Coronary artery (tissue), 2 donors: ENCODE results near the gene MAPK1.
A peak's percentile ranks its signal among the peaks of the same experiment; 100 is the strongest.
"Not testable (repeated sequence)": the region's sequence is repeated elsewhere in the genome, so short reads cannot be mapped to it uniquely, and the experiment has no call there.

Experiments
- DNase-seq: peaks from one replicate; pipeline ENCODE4 v3.0.0-alpha.2; 2017; ENCODE audit warnings: low spot score
- H3K27ac ChIP-seq, 2 donors: fragments of 200-600 bp; sonication (generic); one replicate each; pipeline ENCODE4 v1.5.1; 2016 to 2019
- H3K4me3 ChIP-seq: fragments of 200-600 bp; sonication (generic); 2 replicates; pipeline ENCODE4 v1.5.1; 2016; ENCODE audit warnings: mild to moderate bottlenecking, moderate library complexity
- TF ChIP-seq, protein P1 (sequence below): fragments of 200-600 bp; sonication (generic); IDR thresholded peaks from one replicate; pipeline ENCODE4 v1.5.1; 2019; ENCODE audit warnings: antibody characterized with exemption

Gene MAPK1

DNA sequence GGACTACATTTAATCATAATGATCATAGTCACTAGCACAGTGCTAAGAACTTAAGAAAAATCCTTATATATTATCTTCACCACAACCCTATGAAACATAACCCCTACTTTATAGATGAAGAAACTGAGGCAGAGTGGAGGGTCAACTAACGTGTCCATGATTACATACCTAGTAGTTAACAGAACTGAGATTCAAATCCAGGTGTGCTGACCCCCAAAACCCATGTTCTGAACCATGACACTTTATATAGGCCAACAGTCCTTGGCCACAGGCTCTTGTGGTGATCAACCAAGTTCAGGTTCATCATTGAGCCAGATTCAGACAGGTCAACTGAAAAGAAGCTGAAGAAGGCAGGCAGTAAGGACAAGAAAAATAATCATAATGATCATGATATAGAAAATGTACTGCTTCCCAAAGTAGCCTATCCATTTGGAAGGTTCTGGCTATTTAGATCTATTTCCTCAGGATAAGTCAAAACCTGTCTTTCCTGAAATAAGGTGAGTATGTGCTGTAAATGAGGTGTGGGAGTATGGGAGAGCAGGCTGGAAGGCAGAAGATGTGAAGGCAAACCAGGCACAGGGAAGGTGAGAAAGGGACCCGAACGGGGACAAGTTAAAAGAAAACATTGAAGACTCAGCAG is 39.7 kb downstream of the MAPK1 start:
- H3K27ac ChIP-seq, result no peak overlapping the region
- no peak for DNase-seq
- TF ChIP-seq, protein P1, sequence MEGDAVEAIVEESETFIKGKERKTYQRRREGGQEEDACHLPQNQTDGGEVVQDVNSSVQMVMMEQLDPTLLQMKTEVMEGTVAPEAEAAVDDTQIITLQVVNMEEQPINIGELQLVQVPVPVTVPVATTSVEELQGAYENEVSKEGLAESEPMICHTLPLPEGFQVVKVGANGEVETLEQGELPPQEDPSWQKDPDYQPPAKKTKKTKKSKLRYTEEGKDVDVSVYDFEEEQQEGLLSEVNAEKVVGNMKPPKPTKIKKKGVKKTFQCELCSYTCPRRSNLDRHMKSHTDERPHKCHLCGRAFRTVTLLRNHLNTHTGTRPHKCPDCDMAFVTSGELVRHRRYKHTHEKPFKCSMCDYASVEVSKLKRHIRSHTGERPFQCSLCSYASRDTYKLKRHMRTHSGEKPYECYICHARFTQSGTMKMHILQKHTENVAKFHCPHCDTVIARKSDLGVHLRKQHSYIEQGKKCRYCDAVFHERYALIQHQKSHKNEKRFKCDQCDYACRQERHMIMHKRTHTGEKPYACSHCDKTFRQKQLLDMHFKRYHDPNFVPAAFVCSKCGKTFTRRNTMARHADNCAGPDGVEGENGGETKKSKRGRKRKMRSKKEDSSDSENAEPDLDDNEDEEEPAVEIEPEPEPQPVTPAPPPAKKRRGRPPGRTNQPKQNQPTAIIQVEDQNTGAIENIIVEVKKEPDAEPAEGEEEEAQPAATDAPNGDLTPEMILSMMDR, result no peak
- H3K4me3 ChIP-seq, result no peak overlapping the region

DNA sequence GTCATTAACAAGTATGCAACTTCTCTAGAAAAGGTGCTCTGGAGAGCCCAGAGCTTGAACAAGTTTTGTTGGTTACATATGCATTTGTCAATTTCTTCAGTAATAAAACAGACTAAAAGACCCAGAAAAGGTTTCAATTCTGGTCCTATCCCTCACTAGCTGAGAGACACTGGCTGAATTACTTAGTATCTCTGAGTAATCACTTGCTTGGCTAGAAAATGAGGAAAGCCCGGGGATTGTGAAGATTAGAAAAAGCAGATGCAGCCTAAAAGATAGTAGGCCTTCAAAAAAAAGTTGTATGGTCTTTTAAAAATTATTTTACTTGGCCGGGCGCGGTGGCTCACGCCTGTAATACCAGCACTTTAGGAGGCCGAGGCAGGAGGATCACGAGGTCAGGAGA is 41.2 kb downstream of the MAPK1 start:
- DNase-seq, result no peak
- no peak overlapping the region for H3K27ac ChIP-seq
- no peak overlapping the region for H3K4me3 ChIP-seq
- TF ChIP-seq, protein P1, result no peak

DNA sequence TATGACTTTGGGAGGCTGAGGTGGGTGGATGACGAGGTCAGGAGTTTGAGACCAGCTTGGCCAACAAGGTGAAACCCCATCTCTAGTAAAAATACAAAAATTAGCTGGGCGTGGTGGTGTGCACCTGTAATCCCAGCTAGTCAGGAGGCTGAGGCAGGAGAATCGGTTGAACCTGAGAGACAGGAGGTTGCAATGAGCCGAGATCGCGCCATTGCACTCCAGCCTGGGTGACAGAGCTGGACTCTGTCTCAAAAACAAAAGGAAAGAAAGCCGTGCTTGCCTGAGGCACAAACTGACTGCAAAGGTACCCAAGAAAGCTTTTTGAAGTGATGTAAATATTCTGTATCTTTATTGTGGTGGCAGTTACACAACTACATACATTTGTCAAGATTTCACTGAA is 42.5 kb downstream of the MAPK1 start:
- not testable (repeated sequence) for H3K4me3 ChIP-seq, DNase-seq, H3K27ac ChIP-seq

DNA sequence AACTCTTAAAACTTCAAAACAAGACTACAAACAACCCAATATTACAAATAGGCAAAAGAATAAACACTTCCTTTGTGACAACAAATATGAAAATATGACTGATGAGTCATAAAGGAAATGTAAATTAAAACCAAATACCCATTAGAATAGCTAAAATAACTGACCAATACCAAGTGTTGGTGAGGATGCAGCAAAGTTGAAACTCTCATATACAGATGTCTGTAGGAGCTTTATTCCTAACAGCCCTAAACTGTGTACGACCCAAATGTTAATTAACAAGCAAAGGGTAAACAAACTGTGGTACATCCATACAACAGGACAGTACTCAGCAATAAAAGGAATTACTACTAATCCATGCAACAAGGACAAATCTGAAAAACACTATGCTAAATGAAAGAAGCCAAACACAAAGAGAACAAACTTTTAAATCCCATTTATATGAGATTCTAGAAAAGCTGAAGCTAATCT is 43.0 kb downstream of the MAPK1 start:
- DNase-seq, result no peak
- Histone ChIP-seq H3K4me3 (no peak overlapping the region), H3K27ac (no peak overlapping the region)
- TF ChIP-seq, protein P1, result no peak

DNA sequence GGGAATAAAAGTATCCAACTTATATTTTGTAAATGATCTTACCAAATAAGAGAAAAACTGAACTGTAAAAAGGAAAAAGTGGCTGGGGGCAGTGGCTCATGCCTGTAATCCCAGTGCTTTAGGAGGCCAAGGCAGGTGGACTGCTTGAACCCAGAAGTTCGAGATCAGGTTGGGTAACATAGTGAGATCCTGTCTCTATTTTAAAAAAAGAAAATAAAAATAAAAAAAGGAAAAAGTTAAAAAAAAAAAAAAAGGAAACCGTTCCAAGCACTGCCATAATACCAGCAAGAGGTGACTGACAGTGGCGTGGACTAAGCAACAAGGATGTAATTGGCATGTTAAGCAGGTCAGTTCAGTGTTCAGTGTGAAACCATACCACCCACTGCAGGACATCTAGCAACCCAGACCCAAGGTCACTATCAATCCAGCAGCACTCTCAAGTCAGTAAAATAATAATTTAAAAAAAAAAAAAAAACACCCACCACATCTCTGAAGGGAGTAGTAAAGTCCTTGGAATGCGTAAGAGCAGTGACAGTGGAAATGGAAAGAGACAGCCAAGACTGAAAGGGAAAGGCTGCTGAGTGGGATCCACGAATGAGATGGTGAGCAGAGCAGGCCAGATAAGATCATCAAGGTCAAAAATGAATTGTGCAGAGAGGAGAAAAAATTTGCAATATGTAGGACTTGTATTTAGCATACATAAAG is 43.6 kb downstream of the MAPK1 start:
- no peak overlapping the region for H3K27ac ChIP-seq
- TF ChIP-seq, protein P1, result no peak

DNA sequence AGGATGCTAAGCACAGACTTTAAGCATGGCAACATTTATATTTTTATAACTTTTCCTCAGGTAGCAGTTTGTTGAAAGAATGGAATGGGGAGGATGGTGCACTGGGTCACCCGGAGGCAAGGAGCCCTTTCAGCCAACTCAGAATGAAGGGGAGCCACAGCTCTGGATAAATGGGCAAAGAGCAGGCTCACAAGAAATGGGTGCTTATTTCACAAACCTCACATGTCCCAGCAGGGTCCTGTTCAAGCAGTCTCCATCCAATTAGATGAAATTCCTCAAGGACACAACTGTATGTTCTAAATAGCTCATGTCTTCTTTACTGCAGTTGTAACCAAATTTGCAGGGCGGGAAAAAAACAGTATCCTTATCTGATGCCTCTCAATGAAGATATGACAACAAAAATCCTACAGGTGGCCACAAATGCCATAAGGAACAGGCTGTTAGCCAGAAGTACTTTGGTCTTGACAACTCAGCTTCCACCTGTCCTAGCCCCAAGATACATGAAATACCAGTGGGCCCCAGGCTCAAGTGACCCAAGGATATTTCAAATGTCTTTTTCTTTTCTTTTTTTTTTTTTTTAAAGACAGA is 48.2 kb downstream of the MAPK1 start:
- TF ChIP-seq, protein P1, result no peak
- Histone ChIP-seq H3K4me3 (no peak overlapping the region), H3K27ac (no peak overlapping the region)
- DNase-seq, result no peak

More for the DNA sequence above, 43.6 kb downstream of the MAPK1 start:
- no peak for DNase-seq
- H3K4me3 ChIP-seq, result no peak overlapping the region

DNA sequence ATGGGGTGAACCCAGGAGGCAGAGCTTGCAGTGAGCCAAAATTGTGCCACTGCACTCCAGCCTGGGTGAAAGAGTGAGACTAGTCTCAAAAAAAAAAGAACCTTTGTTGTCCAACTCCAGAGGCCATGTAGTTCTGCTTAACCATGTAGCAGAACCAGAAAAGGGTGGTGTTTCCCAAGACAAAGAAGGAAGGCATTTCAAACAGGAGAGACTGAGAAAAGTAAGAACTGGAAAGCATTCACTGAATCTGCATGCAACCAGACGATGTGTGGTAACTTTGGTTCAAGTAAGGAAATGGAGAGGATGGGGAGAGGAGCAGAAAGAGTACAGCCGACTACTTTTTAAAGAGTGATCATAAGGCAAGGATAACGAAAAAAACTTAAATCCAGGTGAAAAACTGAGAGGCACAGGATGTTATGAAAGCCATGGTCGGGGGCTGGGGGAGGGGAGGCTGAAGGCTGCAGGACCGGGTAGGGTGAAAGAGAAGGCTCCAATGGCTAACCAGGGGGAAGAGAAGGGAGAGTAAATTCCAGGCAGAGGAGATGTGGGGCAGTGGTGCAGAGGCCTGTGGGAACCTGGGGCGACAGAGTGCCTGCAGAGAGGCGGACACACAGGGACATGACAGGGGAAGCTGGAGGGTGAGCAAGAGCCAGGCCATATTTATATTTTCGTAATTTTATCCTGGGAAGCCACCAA is 48.8 kb downstream of the MAPK1 start:
- DNase-seq, result no peak
- TF ChIP-seq, protein P1, result no peak
- no peak overlapping the region for H3K4me3 ChIP-seq
- H3K27ac ChIP-seq, result peak overlapping the region in 1 of 2 donors; percentile 37

DNA sequence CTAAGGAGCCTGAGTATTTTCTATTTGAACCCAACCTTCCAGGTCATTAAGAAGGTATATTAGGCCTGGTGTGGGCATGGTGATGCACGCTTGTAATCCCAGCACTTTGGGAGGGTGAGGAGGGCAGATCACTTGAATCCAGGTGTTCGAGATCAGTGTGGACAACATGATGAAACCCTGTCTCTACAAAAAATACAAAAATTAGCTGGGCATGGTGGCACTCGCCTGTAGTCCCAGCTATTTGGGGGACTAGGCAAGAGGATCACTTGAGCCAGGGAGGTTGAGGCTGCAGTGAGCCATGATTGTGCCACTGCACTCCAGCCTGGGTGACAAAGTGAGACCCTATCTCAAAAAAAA is 50.0 kb downstream of the MAPK1 start:
- DNase-seq, result not testable (repeated sequence)
- Histone ChIP-seq H3K4me3 (peak overlapping the region; percentile 38), H3K27ac (peak overlapping the region; percentile 27 to 82)
